K562 (cell line): ENCODE measurements around the gene DLGAP5. TPM values are rescaled to one million over a fixed set of nuclear protein-coding genes. Genes with fewer than 3 reads are reported as not detected.

Source experiments
- E2F4 ChIP-seq: sonication (generic); formaldehyde crosslinking; IDR thresholded peaks from 2 replicates; pipeline ENCODE4 v1.8.0; 2022; ENCODE audit warnings: mild to moderate bottlenecking, low read depth, missing genetic modification reagents
- ELK3 ChIP-seq: fragments of 450-650 bp; formaldehyde crosslinking; IDR thresholded peaks from 2 replicates; pipeline ENCODE4 v1.4.0; 2020; ENCODE audit warnings: mild to moderate bottlenecking
- HES1 ChIP-seq: fragments of 450-650 bp; IDR thresholded peaks from 2 replicates; pipeline ENCODE4 v1.6.1; 2016; ENCODE audit warnings: low read depth, mild to moderate bottlenecking, moderate library complexity
- KDM5B ChIP-seq: fragments of 200-600 bp; sonication (generic); IDR thresholded peaks from 2 replicates; pipeline ENCODE4 v1.6.1; 2012; ENCODE audit warnings: low read depth, mild to moderate bottlenecking, moderate library complexity, low read length, control low read depth, inconsistent platforms; ENCODE audit not compliant: insufficient replicate concordance
- PHF8 ChIP-seq: fragments of 200-600 bp; sonication (generic); IDR thresholded peaks from 2 replicates; pipeline ENCODE4 v1.6.1; 2012; ENCODE audit warnings: mixed run types, mild to moderate bottlenecking, inconsistent platforms, low read length, moderate library complexity, borderline replicate concordance
- TBP ChIP-seq: optimal IDR thresholded peaks from 2 replicates; pipeline ENCODE3; 2011; ENCODE audit warnings: low read depth, low read length, improper control_type of control experiment
- TEAD2 ChIP-seq: fragments of 450-650 bp; IDR thresholded peaks from 2 replicates; pipeline ENCODE4 v1.6.1; 2016; ENCODE audit warnings: missing genetic modification characterization, control low read depth, missing compliant biosample characterization
- USF1 ChIP-seq: sonication (generic); formaldehyde crosslinking; IDR thresholded peaks from 2 replicates; pipeline ENCODE4 v1.9.0; 2022; ENCODE audit warnings: mild to moderate bottlenecking, missing genetic modification reagents
- ZC3H11A ChIP-seq: IDR thresholded peaks from 2 replicates; pipeline ENCODE4 v1.6.1; 2012; ENCODE audit warnings: low read depth, low read length, improper control_type of control experiment
- ZNF316 ChIP-seq: fragments of 450-650 bp; IDR thresholded peaks from 2 replicates; pipeline ENCODE4 v1.6.1; 2016
- ZNF407 ChIP-seq: fragments of 450-650 bp; IDR thresholded peaks from 2 replicates; pipeline ENCODE4 v1.6.1; 2016; ENCODE audit warnings: low read depth
- polyA plus RNA-seq, 8 experiments: library from polyadenylated mRNA; depleted of rRNA in 4 of 8; stranded (reverse) in 5 of 8; unstranded in 3 of 8; fragments of >200 nt; fragmentation: Nextera tagmentation in 2 of 8; fragmentation: Illumina TruSeq in 1 of 8; extraction: Ambion mirVana in 2 of 8; extraction: Trizol in 1 of 8; gene quantifications; 2 replicates each; pipeline versions ENCODE4 v1.2.1 to v1.2.3, GENCODE V29; 2011 to 2014; ENCODE audit warnings: inconsistent platforms in 1 of 8, missing spikeins in 1 of 8
- total RNA-seq, 7 experiments: library from RNA; depleted of rRNA in 6 of 7; stranded (reverse); fragments of >200 nt in 6 of 7; fragmentation: Illumina TruSeq in 2 of 7; extraction: Trizol in 2 of 7; gene quantifications; 2 replicates each; pipeline versions ENCODE4 v1.2.1 to v1.2.3, GENCODE V29; 2011 to 2021; ENCODE audit warnings: low replicate concordance in 1 of 7

DLGAP5 gene
- total and polyA plus RNA-seq, 9 of the 15 experiments (the other 6 are each of a cell fraction or from before 2014, with no cell fraction given): 39.1 to 80.0 (median 59.9) TPM

GRCh38 chr14:55191203-55192053 is at the start of gene DLGAP5 (continued):
- TF ChIP-seq E2F4 (peak; percentile 95), ELK3 (CRISPR knock-in tag) (no peak), USF1 (CRISPR knock-in tag) (no peak), HES1 (no peak), ZC3H11A (no peak), KDM5B (peak; percentile 45), PHF8 (peak; percentile 77; the same call in 1 of the 2 replicates), TEAD2 (no peak), ZNF407 (no peak), ZNF316 (0 out of 2 replicates have a peak, but pooled peaks have one; percentile 8), TBP (peak; percentile 66)
